Gastroesophageal sphincter (tissue), 3 donors: ENCODE results near the gene LRTM1.

ENCODE experiments used
- CTCF ChIP-seq, 4 experiments: fragments of 200-600 bp in 2 of 4; fragments of 450-650 bp in 2 of 4; sonication (generic) in 1 of 4; IDR thresholded peaks; one replicate each; pipeline ENCODE4 v1.5.1; 2017 to 2019; ENCODE audit warnings: antibody characterized with exemption in 4 of 4, mild to moderate bottlenecking in 2 of 4, moderate library complexity in 2 of 4
- POLR2A ChIP-seq, 2 donors: fragments of 450-650 bp; IDR thresholded peaks; one replicate each; pipeline ENCODE4 v1.6.1; 2017; ENCODE audit warnings: antibody characterized with exemption in 2 of 2, mild to moderate bottlenecking in 2 of 2, moderate library complexity in 1 of 2

GRCh38 chr3:54871867-54872266 is 56.0 kb downstream of the LRTM1 start:
- TF ChIP-seq CTCF (IDR thresholded peaks at IDR 0.05) (no peak), POLR2A (IDR thresholded peaks at IDR 0.05) (no peak)
